ENCODE measurements around the gene DSC2.
A peak's percentile ranks its signal among the peaks of the same experiment; 100 is the strongest.
"Not testable (repeated sequence)": the region's sequence is repeated elsewhere in the genome, so short reads cannot be mapped to it uniquely, and the experiment has no call there.

DSC2 gene

GRCh38 chr18:31102025-31102684 lies at the start of gene DSC2:
DSC2 (minus strand) TSS chr18:31102421; CDS start chr18:31101971, 450 bp downstream.
- DNase-seq = no peak

GRCh38 chr18:31149351-31149750 lies 47.1 kb upstream of the DSC2 start:
- no peak for DNase-seq

- no peak for DNase-seq
Observed at GRCh38 chr18:31148600-31148999, 46.4 kb upstream of the DSC2 start.

- no peak for DNase-seq
Observed at GRCh38 chr18:31146809-31147208, 44.6 kb upstream of the DSC2 start.

GRCh38 chr18:31143025-31143424 lies 40.8 kb upstream of the DSC2 start:
- no peak for DNase-seq

GRCh38 chr18:31138709-31139108 lies 36.5 kb upstream of the DSC2 start:
- no peak for DNase-seq

GRCh38 chr18:31134988-31135529 lies 32.8 kb upstream of the DSC2 start:
- no peak for DNase-seq

- no peak for DNase-seq
Observed at GRCh38 chr18:31129398-31130115, 27.3 kb upstream of the DSC2 start.

- no peak for DNase-seq
Observed at GRCh38 chr18:31125878-31126277, 23.7 kb upstream of the DSC2 start.

GRCh38 chr18:31123125-31123524 lies 20.9 kb upstream of the DSC2 start:
- not testable (repeated sequence) for DNase-seq

- no peak for DNase-seq
Observed at GRCh38 chr18:31120594-31120993, 18.4 kb upstream of the DSC2 start.

- no peak for DNase-seq
Observed at GRCh38 chr18:31116853-31117595, 14.8 kb upstream of the DSC2 start.

GRCh38 chr18:31112804-31113203 lies 10.6 kb upstream of the DSC2 start:
- DNase-seq = no peak

GRCh38 chr18:31105733-31106132 lies 3.5 kb upstream of the DSC2 start:
- DNase-seq = no peak

GRCh38 chr18:31104444-31104843 lies 2.2 kb upstream of the DSC2 start:
- DNase-seq = no peak

GRCh38 chr18:31103423-31103822 lies 1.2 kb upstream of the DSC2 start:
- no peak for DNase-seq

- DNase-seq = no peak
Observed at GRCh38 chr18:31102941-31103340, 720 bp upstream of the DSC2 start.

GRCh38 chr18:31101183-31102024 lies 817 bp downstream of the DSC2 start:
- peak; percentile 2 for DNase-seq

- no peak for DNase-seq
Observed at GRCh38 chr18:31100436-31101182, 1.6 kb downstream of the DSC2 start.

- no peak for DNase-seq
Observed at GRCh38 chr18:31099450-31100230, 2.6 kb downstream of the DSC2 start.

GRCh38 chr18:31098878-31099277 lies 3.3 kb downstream of the DSC2 start:
- no peak for DNase-seq

Measured in CD4-positive, alpha-beta T cell treated with Interleukin-17A for 4 hours (primary cell).